ENCODE data around the gene SCAPER.

The SCAPER gene

DNA sequence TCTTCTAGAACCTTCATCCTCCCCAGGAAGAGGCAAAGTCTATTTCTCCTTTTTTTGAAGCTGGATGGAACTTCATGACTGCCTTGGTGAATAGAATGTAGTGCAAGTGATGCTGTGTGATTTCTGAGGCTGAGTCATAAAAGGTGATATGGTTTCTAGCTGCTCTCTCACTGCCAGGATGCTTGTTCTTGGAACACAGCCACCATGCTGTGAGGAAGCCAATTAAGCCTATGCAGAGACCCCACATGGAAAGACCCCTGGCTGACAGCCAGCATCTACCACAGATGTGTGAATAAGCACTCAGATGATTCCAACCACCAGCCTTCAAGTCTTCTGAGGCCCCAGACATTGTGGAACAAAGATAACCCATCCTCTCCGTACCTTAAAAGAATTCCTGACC is 511.5 kb downstream of the SCAPER start:
- no peak for DNase-seq
- no peak for TF ChIP-seq POLR2A (IDR thresholded peaks at IDR 0.05; ENCODE audit: low read length)
- TF ChIP-seq GATA1 (IDR thresholded peaks at IDR 0.05; ENCODE audit: low read depth, low read length), result no peak

DNA sequence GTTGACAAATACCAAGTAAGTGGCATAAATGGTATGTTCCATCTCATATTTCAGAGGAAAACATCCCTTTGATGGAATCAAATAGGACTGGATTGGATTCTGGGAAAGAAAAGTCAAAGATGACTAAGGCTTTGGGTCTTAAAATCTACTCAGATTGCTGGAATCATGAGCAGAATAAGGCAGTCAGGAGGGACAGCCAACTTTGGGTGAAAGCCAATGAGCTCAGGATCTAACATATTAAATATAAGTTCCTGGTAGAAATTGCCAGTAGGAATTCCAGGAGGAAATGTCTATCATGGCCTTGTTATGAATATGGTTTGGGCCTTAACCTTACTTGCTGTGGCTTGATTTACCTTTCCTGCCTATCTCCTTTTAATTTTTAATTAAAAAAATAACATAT is 513.3 kb downstream of the SCAPER start:
- TF ChIP-seq POLR2A (IDR thresholded peaks at IDR 0.05; ENCODE audit: low read length), result no peak
- no peak for TF ChIP-seq GATA1 (IDR thresholded peaks at IDR 0.05; ENCODE audit: low read depth, low read length)

DNA sequence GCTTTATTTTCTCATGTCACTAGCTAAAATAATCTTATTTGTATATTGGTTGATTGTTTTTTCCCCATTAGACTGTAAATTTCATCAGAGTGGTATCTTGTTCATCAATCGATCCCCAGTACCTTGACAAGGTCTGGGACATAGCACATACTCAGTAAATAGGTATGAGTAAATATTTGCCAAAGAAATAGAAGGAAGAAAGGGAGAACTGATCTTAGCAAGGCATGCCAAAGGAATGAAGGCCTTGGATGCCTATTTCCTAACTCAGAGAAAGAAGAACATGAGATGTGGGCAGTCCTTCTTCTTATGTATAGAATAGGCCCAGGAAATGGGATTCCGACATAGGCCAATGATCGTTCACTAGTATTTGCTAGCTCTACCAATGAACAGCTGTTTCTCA is 513.8 kb downstream of the SCAPER start:
- no peak for DNase-seq
- no peak for TF ChIP-seq GATA1 (IDR thresholded peaks at IDR 0.05; ENCODE audit: low read depth, low read length)

More for the DNA sequence above, 513.3 kb downstream of the SCAPER start:
- no peak for DNase-seq

DNA sequence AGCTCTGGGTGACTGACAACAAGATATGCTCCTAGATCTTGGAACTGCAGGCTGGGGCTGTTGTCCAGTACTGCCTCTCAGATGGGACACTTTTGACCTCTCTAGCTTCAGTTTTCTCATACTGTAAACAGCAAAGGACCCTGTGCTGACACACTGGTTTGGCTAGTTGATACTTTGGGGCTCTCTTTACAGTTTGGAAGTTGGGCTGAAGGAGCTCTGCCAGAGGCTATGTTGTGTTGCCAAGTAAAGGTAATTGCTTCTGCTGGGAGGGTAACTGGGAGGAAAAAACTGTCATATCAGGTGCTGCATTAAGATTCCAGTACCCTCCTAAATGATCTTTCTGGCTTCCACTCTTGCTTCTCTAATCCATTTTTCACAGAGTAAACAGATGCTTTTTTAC is 514.6 kb downstream of the SCAPER start:
- no peak for TF ChIP-seq POLR2A (IDR thresholded peaks at IDR 0.05; ENCODE audit: low read length)
- TF ChIP-seq GATA1 (IDR thresholded peaks at IDR 0.05; ENCODE audit: low read depth, low read length), result no peak
- no peak for DNase-seq

DNA sequence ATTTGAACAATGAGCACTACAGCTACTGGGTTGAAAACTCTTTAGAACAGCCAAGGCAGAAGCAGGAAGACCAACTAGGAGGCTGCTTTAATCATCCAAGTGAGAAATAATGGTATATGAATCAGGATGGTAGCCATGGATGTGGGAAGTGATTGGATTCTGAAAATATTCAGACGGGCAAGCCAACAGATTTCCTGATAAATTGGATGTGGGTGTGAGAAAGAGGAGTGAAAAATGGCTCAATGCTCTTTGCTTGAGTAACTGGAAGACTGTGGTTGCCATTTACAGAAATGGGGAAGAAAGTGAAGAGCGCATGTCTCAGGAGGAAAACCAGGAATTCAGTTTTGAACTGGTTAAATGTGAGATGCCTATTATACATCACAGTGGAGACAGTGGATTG is 518.2 kb downstream of the SCAPER start:
- DNase-seq, result no peak
- no peak for TF ChIP-seq POLR2A (IDR thresholded peaks at IDR 0.05; ENCODE audit: low read length)
- no peak for TF ChIP-seq GATA1 (IDR thresholded peaks at IDR 0.05; ENCODE audit: low read depth, low read length)

DNA sequence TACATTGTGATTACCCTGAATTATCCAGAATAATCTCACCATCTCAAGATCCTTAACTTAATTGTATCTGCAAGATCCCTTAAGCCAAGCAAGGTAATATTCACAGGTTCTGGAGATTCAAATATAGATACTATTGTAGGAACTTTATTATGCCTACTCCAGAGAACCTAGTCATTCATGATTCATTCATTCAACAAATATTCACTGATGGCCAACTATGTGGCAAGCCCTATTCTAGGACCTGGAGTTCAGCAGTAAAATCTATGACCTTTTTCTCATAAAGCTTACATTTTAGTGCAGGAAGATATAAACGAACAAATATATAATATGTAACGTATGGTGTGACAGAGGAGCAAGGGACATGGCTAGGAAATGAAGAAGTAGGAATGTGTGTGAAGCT is 519.0 kb downstream of the SCAPER start:
- no peak for DNase-seq
- TF ChIP-seq GATA1 (IDR thresholded peaks at IDR 0.05; ENCODE audit: low read depth, low read length), result no peak
- no peak for TF ChIP-seq POLR2A (IDR thresholded peaks at IDR 0.05; ENCODE audit: low read length)

DNA sequence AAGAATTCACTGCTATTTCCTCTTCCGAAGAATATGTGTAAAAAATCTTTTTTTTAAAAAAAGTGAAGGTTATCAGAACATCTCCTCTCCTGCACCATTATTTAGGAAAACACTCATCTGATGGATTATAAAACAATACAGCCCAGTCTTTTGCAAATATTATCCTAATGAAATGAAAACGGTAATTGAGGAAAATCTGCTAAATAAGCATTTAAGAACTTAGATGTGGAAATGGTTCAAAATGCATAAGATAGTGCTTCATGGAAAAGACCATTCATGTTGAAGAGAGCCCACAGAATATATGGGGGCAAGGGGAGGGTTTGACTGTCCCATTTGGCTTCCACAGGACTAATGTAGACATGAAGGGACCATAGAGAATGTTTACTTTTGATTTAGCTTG is 520.7 kb downstream of the SCAPER start:
- no peak for TF ChIP-seq GATA1 (IDR thresholded peaks at IDR 0.05; ENCODE audit: low read depth, low read length)
- TF ChIP-seq POLR2A (IDR thresholded peaks at IDR 0.05; ENCODE audit: low read length), result no peak
- no peak for DNase-seq

DNA sequence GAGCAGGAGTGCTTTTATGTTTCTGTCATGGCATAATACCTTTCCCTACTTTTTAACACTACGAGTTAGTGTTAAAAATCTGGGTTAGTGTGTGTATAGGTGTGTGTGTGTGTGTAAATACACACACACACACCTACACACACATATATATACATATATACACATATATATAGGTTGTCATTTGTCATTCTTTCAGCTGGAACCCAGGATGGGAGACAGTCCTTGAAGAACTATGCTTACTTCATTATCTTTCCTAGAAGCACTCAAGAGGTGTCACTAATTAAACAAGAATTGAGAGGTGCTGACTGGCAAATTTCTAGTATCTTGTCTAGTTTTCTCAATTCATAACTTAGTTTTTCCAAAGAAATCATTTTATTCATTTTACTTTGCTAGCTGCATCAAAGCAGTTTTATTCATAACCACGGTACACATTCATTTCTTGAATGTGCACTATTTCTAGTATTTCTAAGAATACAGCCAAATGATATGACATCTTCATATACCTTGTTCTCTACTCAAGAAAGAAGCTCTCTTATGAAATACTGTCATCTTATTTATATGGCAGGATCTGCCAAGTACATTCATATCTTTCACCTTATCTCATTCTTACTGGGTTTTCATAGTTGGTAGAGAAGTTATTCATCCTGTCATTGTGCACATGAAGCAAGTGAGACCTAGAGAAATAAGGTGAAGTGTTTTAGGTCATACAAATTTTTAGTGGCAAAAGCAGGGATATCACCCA is 522.0 kb downstream of the SCAPER start:
- no peak for DNase-seq
- TF ChIP-seq GATA1 (IDR thresholded peaks at IDR 0.05; ENCODE audit: low read depth, low read length) (no peak), POLR2A (IDR thresholded peaks at IDR 0.05; ENCODE audit: low read length) (no peak)

DNA sequence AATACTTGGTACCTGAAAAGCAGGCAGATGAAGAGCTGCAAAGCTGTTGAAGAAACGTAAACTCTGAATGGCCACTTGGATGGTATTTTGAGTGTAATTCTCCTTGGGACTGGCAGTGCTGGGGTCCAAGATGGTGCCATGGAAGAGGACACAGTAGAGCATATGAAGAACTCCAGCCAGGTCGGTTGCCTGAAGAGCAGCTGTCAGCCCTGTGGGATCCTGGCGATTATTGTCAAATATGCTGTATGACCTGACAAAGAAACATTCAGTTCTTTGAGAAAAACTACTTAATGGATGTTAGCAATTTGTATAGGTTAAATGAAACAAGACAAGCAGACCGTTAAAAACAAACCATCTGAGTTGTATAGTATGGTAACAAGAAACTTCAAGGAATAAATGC is 523.8 kb downstream of the SCAPER start:
- DNase-seq, result no peak
- no peak for TF ChIP-seq POLR2A (IDR thresholded peaks at IDR 0.05; ENCODE audit: low read length)

DNA sequence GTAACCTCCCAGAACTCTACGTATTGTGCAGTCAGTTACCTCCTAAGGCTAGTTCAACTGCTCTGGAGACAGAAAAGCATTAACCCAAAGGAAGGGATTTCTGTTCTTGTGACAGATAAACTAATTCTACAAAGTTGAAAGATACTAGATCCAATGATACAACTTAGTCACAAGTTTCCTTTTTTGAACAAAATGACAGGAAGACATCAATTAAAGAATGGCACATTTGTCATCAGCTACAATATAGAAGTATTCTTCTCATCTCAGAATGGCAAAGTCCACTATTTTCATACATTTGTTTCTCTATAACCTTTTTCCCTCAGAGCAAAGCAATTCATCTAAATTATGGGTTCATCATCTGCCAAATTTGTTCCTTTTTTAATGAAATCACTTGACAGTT is 524.9 kb downstream of the SCAPER start:
- DNase-seq, result no peak
- TF ChIP-seq GATA1 (IDR thresholded peaks at IDR 0.05; ENCODE audit: low read depth, low read length) (no peak), POLR2A (IDR thresholded peaks at IDR 0.05; ENCODE audit: low read length) (no peak)

DNA sequence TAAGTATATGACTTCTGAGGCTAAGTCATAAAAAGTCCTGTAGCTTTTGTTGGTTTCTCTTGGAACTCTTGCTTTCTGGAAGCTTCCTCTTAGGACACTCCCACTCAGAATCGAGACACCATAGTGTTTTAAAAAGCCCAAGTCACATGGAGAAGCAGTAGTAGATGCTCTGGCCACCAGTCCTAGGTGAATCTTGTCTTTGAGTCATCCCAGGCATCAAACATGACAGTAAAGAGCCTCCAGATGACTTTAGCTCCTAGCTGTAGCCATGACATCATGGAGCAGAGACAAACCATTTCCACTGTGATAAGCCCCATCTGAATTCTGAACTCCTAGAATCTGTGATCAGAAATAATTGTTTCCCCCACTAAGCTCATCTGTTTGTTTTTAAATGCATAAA is 526.4 kb downstream of the SCAPER start:
- TF ChIP-seq POLR2A (IDR thresholded peaks at IDR 0.05; ENCODE audit: low read length), result no peak
- no peak for TF ChIP-seq GATA1 (IDR thresholded peaks at IDR 0.05; ENCODE audit: low read depth, low read length)
- no peak for DNase-seq

DNA sequence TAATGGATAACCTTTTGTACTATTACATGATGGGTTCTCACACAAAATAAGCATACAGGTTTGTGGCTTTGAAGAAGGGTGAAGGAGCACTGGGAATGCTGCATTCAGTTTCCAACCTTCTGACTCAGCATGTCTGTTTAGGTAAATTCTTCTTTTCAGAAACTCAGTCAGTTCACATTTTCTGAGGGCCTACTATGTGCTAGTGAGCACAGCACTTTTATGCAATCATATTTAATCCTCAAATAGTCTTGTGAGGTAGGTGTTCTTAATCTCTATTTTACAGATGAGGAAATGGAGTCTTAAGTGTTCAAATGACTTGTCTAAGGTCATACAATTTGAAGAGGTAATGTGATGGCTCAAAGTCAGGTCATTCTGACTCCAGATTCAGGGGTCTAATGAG is 527.4 kb downstream of the SCAPER start:
- TF ChIP-seq GATA1 (IDR thresholded peaks at IDR 0.05; ENCODE audit: low read depth, low read length) (no peak), POLR2A (IDR thresholded peaks at IDR 0.05; ENCODE audit: low read length) (no peak)
- no peak for DNase-seq

DNA sequence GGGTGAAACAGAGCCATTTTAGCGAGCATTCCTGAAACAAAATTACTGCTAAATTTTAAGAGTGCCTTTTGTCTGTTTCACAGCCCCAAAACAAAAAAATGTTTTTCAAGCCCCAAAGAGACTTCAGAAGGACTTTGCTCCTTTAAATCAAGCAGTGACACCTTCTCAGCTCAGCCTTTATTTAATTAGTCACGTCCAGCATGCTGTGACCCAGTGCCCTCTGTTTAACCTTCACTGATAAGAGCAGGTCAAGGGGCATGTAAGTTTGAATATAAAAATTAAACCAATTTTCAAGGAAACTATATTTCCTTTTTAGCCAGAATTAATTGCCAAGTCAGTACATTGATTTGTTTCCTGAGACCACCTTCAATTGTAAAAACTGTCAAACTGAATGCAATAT is 527.9 kb downstream of the SCAPER start:
- no peak for TF ChIP-seq POLR2A (IDR thresholded peaks at IDR 0.05; ENCODE audit: low read length)
- no peak for TF ChIP-seq GATA1 (IDR thresholded peaks at IDR 0.05; ENCODE audit: low read depth, low read length)

DNA sequence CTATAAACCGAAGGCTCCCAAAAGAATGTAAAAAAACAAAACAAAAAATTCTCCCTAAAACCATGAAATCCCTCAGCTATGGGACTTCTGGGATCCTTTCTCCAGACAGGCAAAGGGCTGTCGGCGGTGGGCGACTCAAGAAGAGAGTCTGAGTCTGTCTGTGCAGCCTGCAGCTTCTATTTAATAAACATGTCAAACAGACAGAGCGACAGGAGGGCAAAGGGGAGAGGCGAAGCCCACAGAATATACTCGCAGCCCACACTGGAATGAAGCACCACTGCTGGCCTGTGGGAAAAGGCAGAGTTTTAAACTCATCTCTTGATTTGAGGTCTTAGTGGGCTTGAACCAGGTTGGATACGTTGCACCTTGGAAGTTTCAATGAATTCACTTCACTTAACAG is 528.3 kb downstream of the SCAPER start:
- no peak for DNase-seq
- TF ChIP-seq GATA1 (IDR thresholded peaks at IDR 0.05; ENCODE audit: low read depth, low read length) (no peak), POLR2A (IDR thresholded peaks at IDR 0.05; ENCODE audit: low read length) (no peak)

More for the DNA sequence above, 527.9 kb downstream of the SCAPER start:
- no peak for DNase-seq

DNA sequence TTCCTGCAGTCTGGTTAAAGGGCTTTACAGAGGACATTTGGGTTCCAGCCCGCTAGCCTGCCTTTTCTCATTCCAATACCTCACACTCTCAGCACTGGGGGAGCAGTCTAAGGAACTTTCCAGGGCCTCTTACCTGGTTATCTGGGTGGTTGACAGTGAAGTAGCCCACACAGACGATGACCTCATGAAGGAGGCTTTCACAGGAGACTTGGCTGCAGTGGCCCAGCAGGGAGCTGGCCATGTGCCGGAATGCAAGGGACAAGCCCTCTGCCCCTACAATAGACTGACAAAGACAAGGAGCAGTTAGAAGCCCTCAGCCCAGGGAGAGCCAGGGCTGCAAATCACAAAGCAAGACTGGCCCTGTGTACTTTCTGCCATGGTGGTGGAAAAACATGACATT is 529.1 kb downstream of the SCAPER start:
- no peak for TF ChIP-seq POLR2A (IDR thresholded peaks at IDR 0.05; ENCODE audit: low read length)
- no peak for TF ChIP-seq GATA1 (IDR thresholded peaks at IDR 0.05; ENCODE audit: low read depth, low read length)
- DNase-seq, result no peak
